Kidney (tissue), 14 donors: ENCODE data around the gene AGBL1. TPM values are rescaled to one million over a fixed set of nuclear protein-coding genes. Genes with fewer than 3 reads are reported as not detected.
A peak's percentile ranks its signal among the peaks of the same experiment; 100 is the strongest.

Experiments
- DNase-seq, 5 donors: peaks; one replicate each; pipeline ENCODE4 v3.0.0-alpha.2; 2013 to 2020
- FAIRE-seq: peaks from 2 replicates; lab custom pipeline; 2012; peaks lifted over from hg19 to GRCh38; lab: Jason Lieb, UNC
- H3K27ac ChIP-seq, 2 donors: one replicate each; pipeline ENCODE4 v1.7.0; 2013; ENCODE audit warnings: low read depth in 2 of 2, low read length in 2 of 2, inconsistent platforms in 1 of 2
- H3K27me3 ChIP-seq: one replicate; pipeline ENCODE4 v1.7.1; 2013; ENCODE audit warnings: low read length, inconsistent platforms; ENCODE audit not compliant: control insufficient read depth, insufficient read depth
- H3K36me3 ChIP-seq, 3 donors: one replicate each; pipeline versions ENCODE4 v1.7.0 to v1.7.1; 2013; ENCODE audit warnings: low read length in 3 of 3, control low read depth in 1 of 3, inconsistent platforms in 1 of 3; ENCODE audit not compliant: insufficient read depth in 3 of 3, control insufficient read depth in 2 of 3
- H3K4me1 ChIP-seq, 3 donors: one replicate each; pipeline versions ENCODE4 v1.7.0 to v1.7.1; 2013; ENCODE audit warnings: low read length in 3 of 3, inconsistent platforms in 1 of 3, low read depth in 1 of 3; ENCODE audit not compliant: control insufficient read depth in 2 of 3, insufficient read depth in 2 of 3
- H3K4me3 ChIP-seq, 3 donors: one replicate each; pipeline versions ENCODE4 v1.7.0 to v1.8.1; 2013; ENCODE audit warnings: low read length in 3 of 3, control low read depth in 1 of 3, inconsistent platforms in 1 of 3
- H3K9ac ChIP-seq, 3 donors: one replicate each; pipeline versions ENCODE4 v1.7.0 to v1.7.1; 2013; ENCODE audit warnings: low read length in 3 of 3, control low read depth in 1 of 3, inconsistent platforms in 1 of 3
- H3K9me3 ChIP-seq, 3 donors: one replicate each; pipeline versions ENCODE4 v1.7.0 to v1.7.1; 2013; ENCODE audit warnings: low read length in 3 of 3, control low read depth in 1 of 3, inconsistent platforms in 1 of 3; ENCODE audit not compliant: control insufficient read depth in 2 of 3, insufficient read depth in 1 of 3
- intact Hi-C: fragments of 100-400 bp; cut with DNase I; formaldehyde crosslinking; loops from one replicate; pipeline ENCODE4 v1.11.1; 2022
- polyA plus RNA-seq: library from polyadenylated mRNA; stranded (reverse); fragments of 350-450 nt; fragmentation: Illumina TruSeq; extraction: RNeasy Lipid Tissue Mini Kit (QIAGEN cat#74804); gene quantifications from one replicate; pipeline ENCODE4 v1.2.3, GENCODE V29; 2014; ENCODE audit warnings: low read depth, low replicate concordance; ENCODE audit not compliant: insufficient read depth
- total RNA-seq: library from RNA; stranded (reverse); fragmentation: NEBNext Ultra II Directional; extraction: Animal tissue kit (Norgen Biotek cat#: 25700); gene quantifications from one replicate; pipeline ENCODE4 v1.2.1, GENCODE V29; 2021
- TF ChIP-seq, protein P1 (sequence below): IDR thresholded peaks from 3 replicates; pipeline ENCODE4 v1.5.1; 2012; ENCODE audit warnings: mild to moderate bottlenecking, moderate library complexity, borderline replicate concordance; ENCODE audit not compliant: insufficient read depth; ENCODE audit errors: extremely low read depth
- donor health status: control.
- donor health status: control.
- donor health status: control.
- donor health status: control.
- donor health status: control.
- donor health status: DM: yes; HTN: yes; CAD: no.
- donor health status: Normal renal cell carcinoma (clear cell type).

The AGBL1 gene
- total and polyA plus RNA-seq, 2 donors from 2014 or later = not detected

DNA sequence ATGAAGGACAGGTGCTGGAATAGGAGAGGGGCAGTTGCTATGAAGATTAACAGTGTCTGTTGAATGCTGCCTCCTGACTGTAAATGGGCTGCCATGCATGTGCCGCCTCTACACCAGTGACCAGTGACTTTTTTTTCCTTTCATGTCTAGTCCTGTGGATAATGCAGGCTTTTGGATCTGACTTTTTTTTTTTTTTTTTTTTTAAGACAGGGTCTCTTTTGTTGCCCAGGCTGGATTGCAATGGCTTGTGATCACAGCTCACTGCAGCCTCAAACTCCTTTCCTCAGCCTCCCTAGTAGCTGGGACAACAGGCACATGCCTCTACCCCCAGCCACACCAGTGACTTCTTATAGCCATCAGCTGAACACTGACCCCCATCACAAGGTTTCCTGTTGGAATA is 41.2 kb upstream of the AGBL1 start:
- no peak overlapping the region for H3K9ac ChIP-seq
- H3K9me3 ChIP-seq = no peaks in the 10 kb centered on the region
- intact Hi-C loops = no loop called here
- H3K27me3 ChIP-seq = no peaks in the 10 kb centered on the region
- FAIRE-seq (no peak), DNase-seq (no peak)
- no peak overlapping the region for H3K27ac ChIP-seq
- no peaks in the 10 kb centered on the region for H3K36me3 ChIP-seq
- H3K4me1 ChIP-seq = no peaks in the 10 kb centered on the region
- TF ChIP-seq, protein P1, sequence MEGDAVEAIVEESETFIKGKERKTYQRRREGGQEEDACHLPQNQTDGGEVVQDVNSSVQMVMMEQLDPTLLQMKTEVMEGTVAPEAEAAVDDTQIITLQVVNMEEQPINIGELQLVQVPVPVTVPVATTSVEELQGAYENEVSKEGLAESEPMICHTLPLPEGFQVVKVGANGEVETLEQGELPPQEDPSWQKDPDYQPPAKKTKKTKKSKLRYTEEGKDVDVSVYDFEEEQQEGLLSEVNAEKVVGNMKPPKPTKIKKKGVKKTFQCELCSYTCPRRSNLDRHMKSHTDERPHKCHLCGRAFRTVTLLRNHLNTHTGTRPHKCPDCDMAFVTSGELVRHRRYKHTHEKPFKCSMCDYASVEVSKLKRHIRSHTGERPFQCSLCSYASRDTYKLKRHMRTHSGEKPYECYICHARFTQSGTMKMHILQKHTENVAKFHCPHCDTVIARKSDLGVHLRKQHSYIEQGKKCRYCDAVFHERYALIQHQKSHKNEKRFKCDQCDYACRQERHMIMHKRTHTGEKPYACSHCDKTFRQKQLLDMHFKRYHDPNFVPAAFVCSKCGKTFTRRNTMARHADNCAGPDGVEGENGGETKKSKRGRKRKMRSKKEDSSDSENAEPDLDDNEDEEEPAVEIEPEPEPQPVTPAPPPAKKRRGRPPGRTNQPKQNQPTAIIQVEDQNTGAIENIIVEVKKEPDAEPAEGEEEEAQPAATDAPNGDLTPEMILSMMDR = no peak
- no peak overlapping the region for H3K4me3 ChIP-seq

DNA sequence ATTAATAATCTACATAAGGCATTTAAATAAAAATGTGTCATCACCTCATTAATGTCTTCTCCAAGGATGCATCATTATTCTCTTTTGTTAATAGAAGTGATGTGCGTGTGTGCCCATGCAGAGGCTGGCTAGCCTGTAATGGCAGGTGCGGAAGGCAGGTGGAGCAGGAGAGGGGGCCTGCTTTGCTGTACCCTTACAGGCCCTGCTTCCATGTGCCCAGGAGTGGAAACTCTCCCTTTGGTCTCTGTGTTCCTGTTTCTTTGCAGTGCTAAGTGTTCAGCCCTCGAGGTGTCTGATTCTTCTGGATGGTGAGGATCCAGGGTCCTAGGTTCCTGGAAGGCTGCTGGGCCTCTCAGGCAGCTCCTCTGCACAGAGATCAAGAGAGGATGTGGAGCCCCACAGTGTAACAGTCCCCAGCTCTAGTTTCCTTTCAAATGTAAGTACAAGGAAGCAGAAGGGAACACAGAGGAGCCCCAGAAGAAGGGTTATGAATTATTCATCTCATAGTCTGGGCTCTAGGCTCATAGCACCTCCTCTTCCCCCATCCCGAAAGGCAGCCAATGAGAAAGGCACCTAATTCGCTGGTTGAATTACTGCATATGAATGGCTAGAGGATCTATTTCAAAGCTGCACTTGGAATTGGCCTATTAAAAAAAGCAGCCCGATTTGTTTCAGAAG is 39.2 kb upstream of the AGBL1 start:
- Histone ChIP-seq H3K9me3 (no peaks in the 10 kb centered on the region), H3K27ac (no peak overlapping the region), H3K27me3 (no peaks in the 10 kb centered on the region), H3K4me3 (no peak overlapping the region), H3K9ac (no peak overlapping the region), H3K4me1 (no peaks in the 10 kb centered on the region), H3K36me3 (no peaks in the 10 kb centered on the region)
- FAIRE-seq = no peak
- no peak for DNase-seq
- intact Hi-C loops = no loop called here
- TF ChIP-seq, protein P1 = no peak

DNA sequence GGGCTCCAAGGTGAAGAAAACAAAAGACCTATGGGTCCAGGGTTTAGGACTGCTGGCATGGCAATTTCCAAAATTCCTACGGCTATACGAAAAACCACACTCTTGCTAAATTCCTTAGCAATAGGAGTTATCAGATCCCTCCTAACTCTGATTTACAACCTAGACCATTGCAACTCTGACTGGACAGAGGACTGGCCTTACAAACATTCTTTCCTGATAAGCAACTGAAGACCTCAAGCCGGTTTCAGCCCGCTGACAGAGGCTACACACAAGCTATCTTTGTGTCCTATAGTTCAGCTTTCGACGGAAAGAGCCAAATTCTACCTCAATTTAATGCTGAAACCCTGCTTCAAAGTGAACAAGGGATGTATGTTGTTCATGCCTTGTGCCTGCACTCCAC is 38.3 kb upstream of the AGBL1 start:
- no peaks in the 10 kb centered on the region for H3K4me1 ChIP-seq
- H3K9me3 ChIP-seq = no peaks in the 10 kb centered on the region
- H3K27ac ChIP-seq = no peak overlapping the region
- no peak for FAIRE-seq
- DNase-seq = peak in 3 of 5 donors; percentile 15 to 64 (median 44)
- no peak overlapping the region for H3K4me3 ChIP-seq
- H3K27me3 ChIP-seq = no peaks in the 10 kb centered on the region
- H3K9ac ChIP-seq = no peak overlapping the region
- intact Hi-C loops = no loop called here
- TF ChIP-seq, protein P1 = no peak
- H3K36me3 ChIP-seq = no peaks in the 10 kb centered on the region

- Histone ChIP-seq H3K4me1 (no peaks in the 10 kb centered on the region), H3K27me3 (no peaks in the 10 kb centered on the region), H3K9ac (no peak overlapping the region), H3K9me3 (no peaks in the 10 kb centered on the region), H3K36me3 (no peaks in the 10 kb centered on the region), H3K4me3 (no peak overlapping the region), H3K27ac (no peak overlapping the region)
- intact Hi-C loops = no loop called here
- TF ChIP-seq, protein P1 = no peak
- FAIRE-seq = no peak
- DNase-seq = no peak
These were observed 37.4 kb upstream of the AGBL1 start for GRCh38 chr15:86042226-86042625.
